Ovary (tissue), 3 donors: ENCODE results near the gene CD48.

Experiments
- CTCF ChIP-seq, 3 donors: fragments of 450-650 bp in 2 of 3; fragments of 200-600 bp in 1 of 3; IDR thresholded peaks; one replicate each; pipeline versions ENCODE4 v1.5.1 to v1.8.0; 2016 to 2022; ENCODE audit warnings: antibody characterized with exemption in 3 of 3, mild to moderate bottlenecking in 1 of 3
- POLR2A ChIP-seq: fragments of 450-650 bp; IDR thresholded peaks from one replicate; pipeline ENCODE4 v1.6.1; 2017; ENCODE audit warnings: antibody characterized with exemption, mild to moderate bottlenecking, moderate library complexity
- donor health status: DM: no; HTN: no; CAD: no.

GRCh38 chr1:160664573-160665051 is 47.0 kb downstream of the CD48 start:
- TF ChIP-seq CTCF (IDR thresholded peaks at IDR 0.05) = no peak
- no peak for TF ChIP-seq POLR2A
